ENCODE data around the gene PCDHB2. TPM values are rescaled to one million over a fixed set of nuclear protein-coding genes. Genes with fewer than 3 reads are reported as not detected.
"Not testable (repeated sequence)": the region's sequence is repeated elsewhere in the genome, so short reads cannot be mapped to it uniquely, and the experiment has no call there.

The PCDHB2 gene
- total RNA-seq, 4 donors from 2014 or later, result 0.80 to 1.9 (median 1.2) TPM

GRCh38 chr5:141119250-141119649 lies 24.8 kb downstream of the PCDHB2 start:
- Histone ChIP-seq H3K27ac (no peak overlapping the region), H3K9me3 (peaks cover 22 to 24% of the 10 kb centered on the region in 2 donors), H3K36me3 (no peaks in the 10 kb centered on the region), H3K27me3 (peaks cover 6% of the 10 kb centered on the region), H3K4me1 (no peaks in the 10 kb centered on the region), H3K4me3 (no peak overlapping the region)
- no peak for DNase-seq
- in situ Hi-C loops (cut with MboI; ENCODE audit: low pct_ligation_motif_present in 1 of 4, low pct_unique_long_range_greater_than_20kb in 1 of 4, low sequenced_read_pairs in 3 of 4), result no loop called here
- WGBS, 2 donors (ENCODE audit: low coverage in 1 of 2), result 45 to 49% methylated on average over 2 of the region's 2 CpGs
- no peak for TF ChIP-seq EP300 (IDR thresholded peaks at IDR 0.05; ENCODE audit: low read depth)
- TF ChIP-seq POLR2A (IDR thresholded peaks at IDR 0.05), result no peak
- TF ChIP-seq, protein P1, sequence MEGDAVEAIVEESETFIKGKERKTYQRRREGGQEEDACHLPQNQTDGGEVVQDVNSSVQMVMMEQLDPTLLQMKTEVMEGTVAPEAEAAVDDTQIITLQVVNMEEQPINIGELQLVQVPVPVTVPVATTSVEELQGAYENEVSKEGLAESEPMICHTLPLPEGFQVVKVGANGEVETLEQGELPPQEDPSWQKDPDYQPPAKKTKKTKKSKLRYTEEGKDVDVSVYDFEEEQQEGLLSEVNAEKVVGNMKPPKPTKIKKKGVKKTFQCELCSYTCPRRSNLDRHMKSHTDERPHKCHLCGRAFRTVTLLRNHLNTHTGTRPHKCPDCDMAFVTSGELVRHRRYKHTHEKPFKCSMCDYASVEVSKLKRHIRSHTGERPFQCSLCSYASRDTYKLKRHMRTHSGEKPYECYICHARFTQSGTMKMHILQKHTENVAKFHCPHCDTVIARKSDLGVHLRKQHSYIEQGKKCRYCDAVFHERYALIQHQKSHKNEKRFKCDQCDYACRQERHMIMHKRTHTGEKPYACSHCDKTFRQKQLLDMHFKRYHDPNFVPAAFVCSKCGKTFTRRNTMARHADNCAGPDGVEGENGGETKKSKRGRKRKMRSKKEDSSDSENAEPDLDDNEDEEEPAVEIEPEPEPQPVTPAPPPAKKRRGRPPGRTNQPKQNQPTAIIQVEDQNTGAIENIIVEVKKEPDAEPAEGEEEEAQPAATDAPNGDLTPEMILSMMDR (IDR thresholded peaks at IDR 0.05), result no peak
- no peak for TF ChIP-seq POLR2AphosphoS5 (IDR thresholded peaks at IDR 0.05)
- intact Hi-C loops (cut with DNase I; ENCODE audit: low total_unique reads), result no loop called here

DNA sequence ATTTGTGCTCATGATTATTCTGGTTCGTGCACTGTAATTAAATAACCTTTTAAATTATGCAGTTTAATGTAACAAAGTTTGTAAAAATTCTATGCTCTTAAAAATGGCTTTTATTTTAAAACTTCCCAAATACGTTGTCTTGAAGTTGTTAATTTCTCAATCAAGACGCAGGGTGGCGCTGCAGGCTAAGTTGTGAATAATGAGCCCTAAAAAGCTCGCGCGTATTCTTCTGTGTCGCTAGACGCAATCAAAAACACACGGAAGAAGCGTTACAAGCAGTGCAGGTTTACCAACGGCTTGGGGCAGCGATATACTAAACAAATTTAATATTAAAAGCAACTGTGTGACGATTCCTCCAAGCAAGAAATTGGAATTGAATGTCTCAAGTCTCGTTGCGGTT lies 27.1 kb downstream of the PCDHB2 start, which contains the start of gene PCDHB4:
Gene PCDHB4 (plus strand): TSS at position 256 of the 400 bp plus-strand sequence. CDS start 181 bp downstream, outside the sequence.
- Histone ChIP-seq H3K27me3 (peaks cover 7% of the 10 kb centered on the region), H3K4me1 (no peaks in the 10 kb centered on the region), H3K36me3 (no peaks in the 10 kb centered on the region), H3K4me3 (peak within 1 kb of the TSS in 1 of 4 donors; percentile 13), H3K27ac (no peak within 1 kb of the TSS), H3K9me3 (peaks cover 2 to 9% of the 10 kb centered on the region in 2 donors)
- intact Hi-C loops (cut with DNase I; ENCODE audit: low total_unique reads) (no loop called here), in situ Hi-C loops (cut with MboI; ENCODE audit: low pct_ligation_motif_present in 1 of 4, low pct_unique_long_range_greater_than_20kb in 1 of 4, low sequenced_read_pairs in 3 of 4) (no loop called here)
- DNase-seq, result no peak
- WGBS, 2 donors (ENCODE audit: low coverage in 1 of 2), result 53 to 54% methylated on average over 16 of the region's 16 CpGs
- TF ChIP-seq POLR2A (IDR thresholded peaks at IDR 0.05), result no peak
- TF ChIP-seq POLR2AphosphoS5 (IDR thresholded peaks at IDR 0.05), result no peak
- TF ChIP-seq, protein P1 (IDR thresholded peaks at IDR 0.05), result peak in 2 of 5 experiments; percentile 14 to 16
- TF ChIP-seq EP300 (IDR thresholded peaks at IDR 0.05; ENCODE audit: low read depth), result no peak

DNA sequence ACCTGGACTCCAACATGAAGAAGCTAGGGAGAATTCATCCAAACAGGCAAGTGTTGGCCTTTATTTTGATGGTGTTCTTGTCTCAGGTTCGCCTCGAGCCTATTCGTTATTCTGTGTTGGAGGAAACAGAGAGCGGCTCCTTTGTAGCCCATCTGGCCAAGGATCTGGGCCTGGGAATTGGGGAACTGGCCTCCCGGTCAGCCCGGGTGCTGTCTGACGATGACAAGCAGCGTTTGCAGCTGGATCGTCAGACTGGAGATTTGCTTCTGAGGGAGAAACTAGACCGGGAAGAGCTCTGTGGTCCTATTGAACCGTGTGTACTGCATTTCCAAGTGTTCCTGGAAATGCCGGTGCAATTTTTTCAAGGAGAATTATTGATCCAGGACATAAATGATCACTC lies 27.6 kb downstream of the PCDHB2 start:
- 56 to 61% methylated on average over 10 to 12 of the region's 12 CpGs for WGBS, 2 donors (ENCODE audit: low coverage in 1 of 2)
- Histone ChIP-seq H3K9me3 (peaks cover 0 to 9% of the 10 kb centered on the region in 2 donors), H3K4me1 (no peaks in the 10 kb centered on the region), H3K36me3 (no peaks in the 10 kb centered on the region), H3K4me3 (peak overlapping the region in 1 of 4 donors; percentile 13), H3K27me3 (peaks cover 7% of the 10 kb centered on the region), H3K27ac (no peak overlapping the region)
- no peak for DNase-seq
- TF ChIP-seq POLR2A (IDR thresholded peaks at IDR 0.05), result no peak
- no peak for TF ChIP-seq POLR2AphosphoS5 (IDR thresholded peaks at IDR 0.05)
- TF ChIP-seq EP300 (IDR thresholded peaks at IDR 0.05; ENCODE audit: low read depth), result no peak
- TF ChIP-seq, protein P1 (IDR thresholded peaks at IDR 0.05), result no peak
- intact Hi-C loops (cut with DNase I; ENCODE audit: low total_unique reads) (no loop called here), in situ Hi-C loops (cut with MboI; ENCODE audit: low pct_ligation_motif_present in 1 of 4, low pct_unique_long_range_greater_than_20kb in 1 of 4, low sequenced_read_pairs in 3 of 4) (no loop called here)

- WGBS, 2 donors (ENCODE audit: low coverage in 1 of 2), result 66% methylated on average over 51 of the region's 73 CpGs; no CpG with 5 or more reads in 1 of the 2 donors
- DNase-seq; intact Hi-C loops (cut with DNase I; ENCODE audit: low total_unique reads); in situ Hi-C loops (cut with MboI; ENCODE audit: low pct_ligation_motif_present in 1 of 4, low pct_unique_long_range_greater_than_20kb in 1 of 4, low sequenced_read_pairs in 3 of 4); H3K27me3 ChIP-seq; H3K4me3 ChIP-seq; H3K4me1 ChIP-seq; H3K36me3 ChIP-seq; H3K27ac ChIP-seq; H3K9me3 ChIP-seq: not testable (repeated sequence)
Measured at GRCh38 chr5:141123396-141124135, 29.2 kb downstream of the PCDHB2 start.

All from transverse colon (tissue), 4 donors.